Right renal pelvis (tissue), 4 donors: ENCODE measurements around the gene TRABD2B. TPM values are rescaled to one million over a fixed set of nuclear protein-coding genes. Genes with fewer than 3 reads are reported as not detected.
A peak's percentile ranks its signal among the peaks of the same experiment; 100 is the strongest.

Experiments used
- DNase-seq, 4 donors: peaks; one replicate each; pipeline ENCODE4 v3.0.0-alpha.2; 2013; ENCODE audit warnings: low read depth in 4 of 4, low spot score in 3 of 4, missing footprints in 1 of 4
- polyA plus RNA-seq, 4 donors: library from polyadenylated mRNA; unstranded; fragments of 120-200 nt; gene quantifications; one replicate each; pipeline ENCODE4 v1.2.1, GENCODE V29; 2013; ENCODE audit not compliant: insufficient read length in 4 of 4

TRABD2B gene
- polyA plus RNA-seq, 4 donors = 15.3 to 25.8 (median 22.0) TPM

- DNase-seq = no peak
These were observed 244.6 kb downstream of the TRABD2B start for GRCh38 chr1:47752559-47752958.

- peak in 3 of 4 donors; percentile 32 to 43 (median 32) for DNase-seq
These were observed 245.2 kb downstream of the TRABD2B start for GRCh38 chr1:47751996-47752451.

GRCh38 chr1:47751193-47751592, 246.0 kb downstream of the TRABD2B start:
- DNase-seq = no peak

- DNase-seq = no peak
These were observed 251.2 kb downstream of the TRABD2B start for GRCh38 chr1:47745715-47746609.

GRCh38 chr1:47742890-47743760, 254.1 kb downstream of the TRABD2B start:
- no peak for DNase-seq

GRCh38 chr1:47738560-47739182, 258.5 kb downstream of the TRABD2B start:
- peak in 3 of 4 donors; percentile 60 to 70 (median 63) for DNase-seq

GRCh38 chr1:47732489-47732888, 264.7 kb downstream of the TRABD2B start:
- no peak for DNase-seq

DNA sequence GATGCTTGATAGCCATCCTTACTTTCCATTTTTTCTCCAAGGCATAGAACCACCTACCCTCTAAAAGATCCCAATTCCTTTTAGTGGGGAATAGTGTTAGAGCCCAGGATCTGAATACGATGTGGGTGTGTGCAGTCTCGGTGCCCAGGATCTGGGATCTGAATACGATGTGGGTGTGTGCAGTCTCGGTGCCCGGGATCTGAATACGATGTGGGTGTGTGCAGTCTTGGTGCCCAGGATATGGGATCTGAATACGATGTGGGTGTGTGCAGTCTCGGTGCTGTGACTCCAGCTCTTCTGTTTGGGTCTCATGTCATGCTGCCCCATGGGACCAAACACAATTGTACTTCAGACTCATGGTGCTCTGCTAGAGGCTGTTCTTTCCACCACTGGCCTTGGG, 265.5 kb downstream of the TRABD2B start:
- no peak for DNase-seq

DNA sequence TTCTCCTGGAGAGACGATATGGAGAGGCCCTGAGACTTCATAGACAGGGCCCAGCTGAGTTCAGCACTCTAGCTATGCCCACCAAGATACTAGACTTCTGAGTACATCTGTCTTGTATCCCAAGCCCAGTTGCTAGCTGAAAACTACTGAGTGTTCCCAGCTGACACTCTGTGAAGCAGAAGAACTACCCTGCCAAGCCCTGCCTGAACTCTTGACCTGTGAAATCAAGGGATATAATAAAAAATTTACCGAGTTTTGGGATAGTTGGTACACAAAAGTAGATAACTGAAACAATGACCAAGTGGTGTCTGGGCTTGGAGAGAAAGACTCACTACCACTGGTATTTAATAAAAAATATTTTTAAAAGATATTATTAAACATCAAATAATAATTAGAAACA, 267.5 kb downstream of the TRABD2B start:
- DNase-seq = no peak

DNA sequence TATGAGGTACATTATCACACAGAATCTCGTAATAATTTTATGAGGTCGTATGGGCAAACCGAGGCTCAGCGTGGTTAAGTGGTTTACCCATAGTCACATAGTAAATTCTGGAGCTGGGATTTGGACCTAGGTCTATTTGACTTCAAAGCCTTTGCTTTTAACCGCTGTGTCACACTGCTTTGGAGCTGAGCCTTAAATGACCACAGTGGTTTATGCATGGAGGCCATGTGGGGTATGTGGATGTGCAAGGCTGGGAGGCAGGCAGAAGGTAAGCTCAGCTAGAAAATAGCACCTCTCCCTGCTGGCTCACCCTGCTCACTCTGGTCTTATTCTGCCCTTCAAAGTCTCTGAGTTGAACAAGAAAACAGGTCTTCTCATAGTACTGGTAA, 269.5 kb downstream of the TRABD2B start:
- DNase-seq = no peak

DNA sequence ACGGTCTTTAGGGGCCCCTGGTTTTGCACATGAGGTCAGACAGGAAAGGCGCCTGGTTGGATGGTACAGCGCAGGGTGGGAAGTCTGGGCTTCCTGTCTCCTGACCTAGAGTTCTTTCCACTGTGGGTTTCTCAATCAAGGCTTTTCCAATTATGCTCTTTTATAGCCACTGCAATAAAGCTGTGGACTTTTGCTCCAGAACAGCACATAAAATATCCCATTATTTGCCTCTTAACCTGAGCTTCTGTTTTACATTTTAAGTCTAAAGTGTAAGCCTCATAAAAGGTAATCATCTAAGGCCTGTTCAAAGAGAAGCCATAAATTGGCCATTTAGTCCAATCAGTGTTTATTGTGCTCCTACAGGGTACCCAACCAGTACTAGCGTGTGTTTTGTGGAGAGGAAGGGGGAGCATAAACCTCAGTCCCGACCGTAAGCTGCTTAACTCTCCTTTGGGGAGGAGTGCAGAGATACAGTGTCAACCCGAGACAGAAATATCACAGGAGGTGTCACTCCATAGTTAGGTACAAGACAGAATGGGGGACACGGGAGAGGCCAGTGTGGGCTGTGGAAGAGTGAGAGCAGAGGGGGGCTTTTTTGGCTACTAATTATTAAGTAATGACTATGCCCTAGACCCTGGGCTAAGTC, 270.0 kb downstream of the TRABD2B start:
- DNase-seq = no peak

DNA sequence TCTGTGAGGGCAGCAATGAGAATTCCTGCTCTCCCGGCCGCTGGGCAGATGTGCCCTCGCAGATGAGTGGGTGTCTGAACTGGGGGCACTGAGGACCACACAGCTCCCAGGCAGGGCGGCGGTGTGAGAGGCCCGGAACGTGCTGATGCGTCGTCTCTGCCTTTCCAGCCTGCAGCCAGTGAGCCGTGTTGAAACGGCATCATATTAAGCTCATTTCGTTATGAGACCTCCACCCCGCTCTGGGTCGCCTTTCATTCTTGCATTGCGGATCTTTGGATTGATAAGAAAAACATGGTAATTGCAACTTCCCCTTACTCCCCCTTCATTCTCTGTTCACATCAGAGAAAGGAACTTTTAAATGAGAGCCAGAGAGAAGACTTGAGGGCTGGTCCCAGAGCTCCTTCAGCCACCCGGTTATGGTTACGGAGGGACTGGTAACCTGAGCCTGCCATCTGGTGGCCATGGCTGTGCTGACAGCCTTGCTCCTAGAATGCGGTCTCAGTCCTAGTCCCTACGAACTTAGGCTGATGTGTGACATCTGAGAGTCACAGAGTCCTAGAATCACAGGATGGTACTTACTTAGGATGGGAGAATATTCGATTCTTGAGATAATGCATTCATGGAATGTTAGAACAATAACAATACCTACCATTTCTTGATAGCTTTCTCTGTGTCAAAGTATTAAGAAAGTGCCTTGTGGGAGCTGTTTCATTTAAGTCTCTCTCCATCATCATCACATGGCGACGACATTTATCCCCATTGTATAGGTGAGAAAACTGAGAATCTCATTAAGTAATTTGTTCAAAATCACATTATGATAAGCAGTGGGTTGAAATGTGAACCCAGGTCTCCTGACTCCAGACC, 271.0 kb downstream of the TRABD2B start:
- peak in 1 of 4 donors; percentile 73 for DNase-seq

GRCh38 chr1:47725511-47725991, 271.6 kb downstream of the TRABD2B start:
- DNase-seq = no peak

DNA sequence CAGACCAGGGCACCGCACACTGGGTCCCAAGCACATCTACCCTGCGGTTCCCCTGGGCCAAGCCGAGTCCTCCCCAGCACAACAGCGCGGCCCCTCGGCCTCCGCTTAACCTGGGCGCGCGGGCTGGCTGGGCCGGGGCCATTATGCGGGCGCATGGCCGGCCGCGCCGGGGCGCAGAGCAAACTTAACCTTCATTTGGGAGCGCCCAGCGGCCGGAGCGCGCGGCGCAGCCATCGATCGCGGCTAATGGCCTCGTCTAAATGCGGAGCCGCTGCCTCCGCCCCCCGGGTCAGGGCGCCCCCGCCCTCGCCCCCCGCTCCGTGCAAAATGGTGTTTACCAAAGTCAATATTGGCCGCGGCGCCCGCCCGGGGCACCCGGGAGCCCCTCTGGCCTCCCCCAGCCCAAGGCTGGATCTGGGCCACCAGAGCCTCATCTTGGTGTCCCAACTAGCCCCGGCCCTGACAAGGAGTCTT, 272.1 kb downstream of the TRABD2B start:
- no peak for DNase-seq

DNA sequence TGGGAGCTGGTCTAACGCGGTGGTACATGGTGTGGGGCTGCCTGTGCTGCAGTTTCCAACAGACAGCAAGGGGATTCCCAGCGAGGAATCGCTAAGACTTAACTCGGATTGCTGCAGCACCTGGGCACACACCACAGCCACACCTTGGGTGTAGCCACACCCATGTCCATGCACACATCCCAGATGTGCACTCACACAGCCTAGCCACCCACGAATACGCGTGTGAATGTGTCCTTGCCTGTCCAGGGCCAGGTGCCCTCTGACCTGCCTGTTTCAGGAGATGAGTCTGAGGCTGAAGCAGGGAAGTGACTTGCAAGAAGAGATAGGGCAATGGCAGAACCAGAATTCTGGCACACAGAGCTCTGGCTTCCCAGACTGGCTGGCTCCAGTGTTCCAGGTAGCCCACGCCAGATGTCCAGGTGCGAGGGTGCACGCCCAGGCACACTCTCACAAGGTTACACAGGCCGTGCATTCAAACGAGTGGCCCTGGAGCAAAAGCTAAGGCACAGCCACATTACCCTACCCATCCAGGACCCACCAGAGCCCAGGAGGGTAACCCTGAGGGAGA, 272.7 kb downstream of the TRABD2B start:
- no peak for DNase-seq

- DNase-seq = no peak
These were observed 274.1 kb downstream of the TRABD2B start for GRCh38 chr1:47722909-47723580.

DNA sequence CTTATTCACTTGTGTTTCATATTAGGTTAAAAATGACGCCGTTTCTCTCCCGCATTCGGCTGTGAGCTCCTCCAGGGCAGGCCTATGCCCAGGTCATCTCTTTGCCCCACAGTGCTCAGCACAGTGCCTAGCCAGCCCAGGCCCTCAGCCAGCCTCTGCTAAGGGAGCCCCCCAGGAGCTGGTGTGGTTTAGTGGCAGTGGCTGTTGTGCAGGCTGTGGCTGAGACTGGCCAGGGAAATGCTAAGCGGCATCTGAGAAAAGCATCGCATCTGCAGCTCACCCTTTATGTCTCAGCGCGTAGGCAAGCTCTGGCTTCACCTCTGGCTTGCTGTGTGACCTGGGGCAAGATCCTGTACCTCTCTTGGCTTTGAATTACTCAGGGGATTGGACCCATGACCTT, 275.1 kb downstream of the TRABD2B start:
- DNase-seq = no peak

DNA sequence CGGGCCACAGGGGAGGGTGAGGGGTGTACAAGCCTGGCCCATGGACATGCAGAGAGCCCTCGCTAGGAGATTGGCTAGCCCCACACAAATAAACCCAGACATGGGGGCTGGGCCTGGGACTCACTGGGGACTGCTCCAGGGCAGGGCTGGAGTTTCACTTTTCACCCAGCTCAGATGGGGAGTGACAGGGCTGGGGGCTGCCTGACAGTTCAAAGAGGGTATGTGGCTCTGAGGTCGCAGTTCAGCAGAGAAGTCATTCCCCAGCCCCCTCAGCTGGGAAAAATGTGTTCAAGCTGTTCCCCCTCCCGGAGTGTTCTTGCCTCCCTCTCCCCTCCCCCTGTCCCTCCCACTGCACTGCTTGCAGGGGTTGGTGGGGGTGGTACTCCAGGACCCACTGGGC, 277.1 kb downstream of the TRABD2B start:
- DNase-seq = no peak
